AG04450 (cell line): ENCODE results near the gene CTDP1. TPM values are rescaled to one million over a fixed set of nuclear protein-coding genes. Genes with fewer than 3 reads are reported as not detected.

Experiments
- CTCF ChIA-PET: fragments of 300-600, 350-600 bp; formaldehyde crosslinking; extraction: SDS; loops from one replicate; lab custom pipeline; 2022; ENCODE audit warnings: antibody characterized with exemption, inconsistent platforms; lab: Charles Lee
- POLR2A ChIA-PET: fragments of 350-600 bp; formaldehyde crosslinking; extraction: SDS; loops from one replicate; lab custom pipeline; 2021; ENCODE audit warnings: antibody characterized with exemption, inconsistent platforms; lab: Yijun Ruan, JAX
- DNase-seq: peaks from one replicate; pipeline ENCODE4 v3.0.0-alpha.2; 2011; ENCODE audit warnings: low read depth, low spot score
- H3K27ac ChIP-seq: one replicate; pipeline ENCODE4 v1.5.1; 2012; ENCODE audit warnings: low read depth, low read length, control low read depth
- H3K27me3 ChIP-seq: one replicate; pipeline ENCODE4 v1.6.0; 2012; ENCODE audit warnings: low read length; ENCODE audit not compliant: control insufficient read depth, insufficient read depth
- H3K4me3 ChIP-seq: 2 replicates; pipeline ENCODE4 v1.5.1; 2011; ENCODE audit warnings: mild to moderate bottlenecking, low read depth, low read length, control low read depth
- H3K9me3 ChIP-seq: 2 replicates; pipeline ENCODE4 v1.5.1; 2012; ENCODE audit warnings: low read length; ENCODE audit not compliant: control insufficient read depth, insufficient read depth
- polyA plus RNA-seq: library from polyadenylated mRNA; depleted of rRNA; stranded (reverse); fragments of >200 nt; gene quantifications from 2 replicates; pipeline ENCODE4 v1.2.3, GENCODE V29; 2011
- TF ChIP-seq, protein P1 (sequence below): IDR thresholded peaks from 2 replicates; pipeline ENCODE4 v1.5.1; 2011; ENCODE audit warnings: low read depth, low read length, control low read depth, inconsistent platforms

The CTDP1 gene
- polyA plus RNA-seq, 1 experiment: 8.4 TPM

DNA sequence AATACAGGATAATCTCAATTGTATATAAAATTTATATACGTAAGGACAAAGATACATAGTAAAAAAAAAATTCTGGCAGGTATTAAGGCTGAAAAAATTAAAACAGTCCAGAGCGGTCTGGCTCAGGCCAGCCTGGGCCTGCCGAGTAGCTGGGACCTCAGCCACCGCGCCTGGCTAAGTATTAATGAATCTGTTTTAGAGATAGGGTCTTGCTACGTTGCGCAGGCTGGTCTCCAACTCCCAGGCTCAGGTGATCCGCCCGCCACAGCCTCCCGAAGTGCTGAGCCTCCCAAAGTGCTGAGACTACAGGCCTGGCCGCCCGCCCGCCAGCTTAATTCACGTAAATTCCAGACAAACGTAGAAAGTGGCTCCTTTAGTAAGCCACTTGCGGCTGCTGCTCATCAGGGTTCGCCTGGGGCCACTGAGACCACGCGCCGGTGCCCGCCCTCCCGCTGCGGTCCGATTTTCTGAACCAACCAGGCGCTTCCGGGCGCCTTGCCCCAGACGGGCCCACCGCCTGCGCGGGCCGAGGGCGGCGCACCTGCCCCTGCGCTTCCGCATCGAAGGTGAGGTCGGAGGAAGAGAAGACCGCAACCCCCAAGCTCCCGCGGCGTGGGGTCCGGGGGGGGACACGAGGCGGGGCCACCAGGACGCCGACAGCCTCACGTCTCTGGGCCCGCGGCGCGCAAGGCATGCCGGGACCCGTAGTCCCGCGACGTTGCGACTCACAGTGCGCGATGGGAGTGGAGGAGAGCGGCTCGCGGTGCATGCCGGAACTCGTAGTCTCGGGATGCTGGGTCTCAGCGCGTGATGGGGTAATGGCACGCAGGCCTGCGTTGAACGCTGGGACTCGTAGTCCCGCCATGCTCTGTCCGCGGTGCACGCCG, 695 bp upstream of the CTDP1 start:
- CTCF ChIA-PET: no interaction called here
- DNase-seq: peak; percentile 96
- Histone ChIP-seq H3K27ac (peak overlapping the region; percentile 96), H3K9me3 (no peaks in the 10 kb centered on the region; the same call in 1 of the 2 replicates), H3K27me3 (no peaks in the 10 kb centered on the region), H3K4me3 (peak overlapping the region; percentile 79)
- POLR2A ChIA-PET: interaction anchor here (0.8 kb wide), 1 partner anchor 355 kb away, joined by 3 read pairs; no protein-coding TSS in a partner anchor
- TF ChIP-seq, protein P1, sequence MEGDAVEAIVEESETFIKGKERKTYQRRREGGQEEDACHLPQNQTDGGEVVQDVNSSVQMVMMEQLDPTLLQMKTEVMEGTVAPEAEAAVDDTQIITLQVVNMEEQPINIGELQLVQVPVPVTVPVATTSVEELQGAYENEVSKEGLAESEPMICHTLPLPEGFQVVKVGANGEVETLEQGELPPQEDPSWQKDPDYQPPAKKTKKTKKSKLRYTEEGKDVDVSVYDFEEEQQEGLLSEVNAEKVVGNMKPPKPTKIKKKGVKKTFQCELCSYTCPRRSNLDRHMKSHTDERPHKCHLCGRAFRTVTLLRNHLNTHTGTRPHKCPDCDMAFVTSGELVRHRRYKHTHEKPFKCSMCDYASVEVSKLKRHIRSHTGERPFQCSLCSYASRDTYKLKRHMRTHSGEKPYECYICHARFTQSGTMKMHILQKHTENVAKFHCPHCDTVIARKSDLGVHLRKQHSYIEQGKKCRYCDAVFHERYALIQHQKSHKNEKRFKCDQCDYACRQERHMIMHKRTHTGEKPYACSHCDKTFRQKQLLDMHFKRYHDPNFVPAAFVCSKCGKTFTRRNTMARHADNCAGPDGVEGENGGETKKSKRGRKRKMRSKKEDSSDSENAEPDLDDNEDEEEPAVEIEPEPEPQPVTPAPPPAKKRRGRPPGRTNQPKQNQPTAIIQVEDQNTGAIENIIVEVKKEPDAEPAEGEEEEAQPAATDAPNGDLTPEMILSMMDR: no peak

DNA sequence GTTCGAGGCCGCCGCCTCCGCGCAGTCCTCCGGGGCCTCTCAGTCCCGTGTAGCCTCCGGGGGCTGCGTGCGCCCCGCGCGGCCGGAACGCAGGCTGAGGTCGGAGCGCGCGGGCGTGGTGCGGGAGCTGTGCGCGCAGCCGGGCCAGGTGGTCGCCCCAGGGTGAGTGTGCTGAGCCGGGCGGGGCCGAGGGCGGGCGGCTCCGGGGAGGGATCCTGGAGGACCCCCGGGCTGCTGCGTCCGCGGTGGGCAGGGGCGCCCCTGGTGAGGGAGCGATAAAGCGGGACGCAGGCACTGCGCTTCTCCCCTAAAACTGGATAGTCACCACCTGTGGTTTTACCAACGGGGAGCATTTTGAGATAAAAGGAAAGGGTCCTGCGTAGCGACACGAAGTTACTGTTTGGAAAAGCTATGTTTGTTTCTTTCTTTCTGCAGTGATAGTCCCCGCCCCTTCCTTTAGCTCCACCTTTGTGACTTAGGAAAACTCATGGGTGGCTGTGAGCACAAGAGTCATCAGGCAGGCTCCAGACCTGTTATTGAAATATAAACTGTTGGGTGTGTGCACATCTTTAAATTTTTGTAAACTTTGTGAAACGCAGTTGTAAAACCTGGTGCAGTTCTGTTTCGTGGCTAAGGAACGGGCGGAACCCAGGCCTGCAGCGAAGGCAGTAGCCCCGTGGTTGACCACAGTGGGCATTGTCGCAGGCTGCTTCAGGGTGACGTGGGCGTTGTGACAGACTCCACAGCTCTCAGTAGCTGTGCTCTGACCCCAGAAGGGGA, 687 bp downstream of the CTDP1 start:
- ChIA-PET POLR2A (interaction anchor here (0.5 kb wide), 1 partner anchor 430 kb away, joined by 3 read pairs; no protein-coding TSS in a partner anchor), CTCF (interaction anchor here (1.0 to 1.5 kb wide), 2 partner anchors 300 to 355 kb away, joined by 3 to 4 read pairs; partner anchors contain the start of gene RBFA)
- TF ChIP-seq, protein P1: peak; percentile 4; the same call in 1 of the 2 replicates
- Histone ChIP-seq H3K4me3 (peak overlapping the region; percentile 79), H3K27me3 (no peaks in the 10 kb centered on the region), H3K27ac (no peak overlapping the region), H3K9me3 (no peaks in the 10 kb centered on the region; the same call in 1 of the 2 replicates)
- DNase-seq: no peak

DNA sequence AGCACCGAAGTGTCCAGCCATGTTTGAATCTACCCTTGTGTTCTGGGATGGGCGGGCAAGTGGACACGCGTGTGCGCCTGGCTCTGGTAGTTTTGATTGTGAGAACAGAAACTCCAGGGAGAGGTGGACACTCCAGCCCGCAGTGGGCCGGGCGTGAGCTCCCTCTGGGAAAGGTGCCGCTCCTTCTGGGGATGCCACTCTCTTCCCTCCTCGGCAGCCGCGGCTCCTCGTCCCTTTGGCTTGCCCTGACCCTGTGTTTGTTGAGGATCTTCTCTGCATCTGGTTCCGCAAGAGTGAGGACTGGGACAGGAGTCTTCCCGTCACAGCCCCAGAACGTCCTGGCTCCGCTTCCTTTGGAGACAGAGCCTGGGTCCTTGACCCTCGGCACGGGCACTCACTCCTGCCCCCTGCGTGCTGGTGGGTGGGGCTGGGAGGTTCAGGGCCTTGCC, 1.3 kb downstream of the CTDP1 start:
- no peaks in the 10 kb centered on the region for H3K27me3 ChIP-seq
- DNase-seq: no peak
- TF ChIP-seq, protein P1: no peak
- peak overlapping the region; percentile 79 for H3K4me3 ChIP-seq
- CTCF ChIA-PET: interaction anchor here (0.7 to 1.5 kb wide), 3 partner anchors 300 to 354 kb away, joined by 3 to 4 read pairs (median 3); partner anchors contain the start of gene RBFA
- H3K9me3 ChIP-seq: no peaks in the 10 kb centered on the region; the same call in 1 of the 2 replicates
- no peak overlapping the region for H3K27ac ChIP-seq
- POLR2A ChIA-PET: no interaction called here

DNA sequence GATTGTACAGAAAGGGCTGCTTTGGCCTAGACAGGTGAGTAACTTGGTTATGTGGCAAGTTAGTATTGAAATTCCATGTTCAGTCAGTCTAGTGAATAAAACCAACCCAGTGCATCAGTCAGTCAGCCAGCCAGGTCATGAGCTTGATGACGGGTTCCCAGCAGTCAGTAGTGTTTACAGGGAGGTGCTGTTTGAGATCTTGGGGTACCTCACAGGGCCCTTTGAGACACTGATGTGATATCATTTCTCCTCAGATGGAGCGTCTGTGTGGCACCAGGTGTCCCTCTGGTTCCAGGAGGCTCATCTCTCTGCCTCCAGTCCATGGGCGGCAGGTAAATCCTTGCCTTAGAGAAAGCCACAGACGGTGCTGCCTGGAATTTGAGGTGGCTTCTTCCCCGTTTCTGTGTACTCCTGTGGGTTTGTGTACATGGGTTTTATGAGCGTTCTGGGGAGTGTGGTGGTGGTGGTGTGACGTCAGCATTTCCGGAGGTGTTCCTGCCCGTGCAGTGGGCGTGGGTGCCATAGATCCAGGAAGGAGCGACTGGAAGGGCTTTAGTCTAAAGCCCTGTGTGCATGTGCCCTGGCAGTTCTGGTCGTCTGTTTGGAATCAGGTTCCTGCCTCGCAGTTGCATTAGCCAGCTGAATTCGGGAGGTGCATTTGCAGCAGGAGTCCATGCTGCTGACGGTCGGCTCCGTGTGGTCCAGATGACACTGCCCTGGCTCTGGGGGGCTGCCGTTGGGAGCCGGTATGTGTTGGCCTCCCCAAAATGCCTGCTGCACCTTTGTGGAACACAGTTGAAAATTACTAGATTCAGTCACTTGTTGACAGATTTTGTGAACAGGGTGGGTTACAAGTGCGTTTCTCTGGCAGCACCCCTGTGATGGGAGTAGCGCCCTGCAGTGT, 2.1 kb downstream of the CTDP1 start:
- Histone ChIP-seq H3K27me3 (no peaks in the 10 kb centered on the region), H3K9me3 (no peaks in the 10 kb centered on the region; the same call in 1 of the 2 replicates), H3K4me3 (no peak overlapping the region), H3K27ac (no peak overlapping the region)
- ChIA-PET POLR2A (no interaction called here), CTCF (interaction anchor here (0.7 to 1.5 kb wide), 2 partner anchors 303 to 353 kb away, joined by 3 to 4 read pairs; partner anchors contain the start of gene RBFA)
- TF ChIP-seq, protein P1: no peak
- DNase-seq: no peak
